HEK293T (cell line): ENCODE measurements around the gene DST.

Experiments
- ARNT ChIP-seq: fragments of 450-650 bp; IDR thresholded peaks from 2 replicates; pipeline ENCODE4 v1.6.1; 2017; ENCODE audit warnings: mild to moderate bottlenecking
- FOXA1 ChIP-seq: fragments of 450-650 bp; IDR thresholded peaks from 2 replicates; pipeline ENCODE4 v1.6.1; 2016; ENCODE audit warnings: mild to moderate bottlenecking
- FOXK2 ChIP-seq: fragments of 450-650 bp; IDR thresholded peaks from 2 replicates; pipeline ENCODE4 v1.6.1; 2016; ENCODE audit warnings: mild to moderate bottlenecking
- FOXM1 ChIP-seq: fragments of 450-650 bp; IDR thresholded peaks from 2 replicates; pipeline ENCODE4 v1.6.1; 2017; ENCODE audit warnings: mild to moderate bottlenecking, borderline replicate concordance
- L3MBTL2 ChIP-seq: fragments of 450-650 bp; conservative IDR thresholded peaks from 2 replicates; pipeline ENCODE4 v1.6.1; 2016; ENCODE audit warnings: mild to moderate bottlenecking
- NFRKB ChIP-seq: fragments of 450-650 bp; IDR thresholded peaks from 2 replicates; pipeline ENCODE4 v1.6.1; 2016; ENCODE audit warnings: mild to moderate bottlenecking, moderate library complexity
- SP1 ChIP-seq: fragments of 450-650 bp; IDR thresholded peaks from 2 replicates; pipeline ENCODE4 v1.6.1; 2017

- TF ChIP-seq SP1, result no peak
- TF ChIP-seq FOXM1, result no peak
- TF ChIP-seq FOXA1, result no peak
- no peak for TF ChIP-seq L3MBTL2
- TF ChIP-seq FOXK2, result no peak
- TF ChIP-seq ARNT, result no peak
- no peak for TF ChIP-seq NFRKB
Measured at GRCh38 chr6:56642366-56643261, at the start of gene DST.
